ENCODE measurements around the gene LENG8. TPM values are rescaled to one million over a fixed set of nuclear protein-coding genes. Genes with fewer than 3 reads are reported as not detected.

LENG8 gene
- polyA plus RNA-seq, 1 donor from 2014 or later: 24.2 TPM

GRCh38 chr19:54451331-54451871, 2.4 kb downstream of the LENG8 start:
- H3K4me3 ChIP-seq (ENCODE audit: low read length): peak overlapping the region; percentile 81
- H4K20me1 ChIP-seq (ENCODE audit: insufficient read depth): peaks cover 12% of the 10 kb centered on the region
- no peak overlapping the region for H2AFZ ChIP-seq (ENCODE audit: low read depth, low read length)
- peak overlapping the region; percentile 16 for H3K9ac ChIP-seq (ENCODE audit: low read length)
- no peaks in the 10 kb centered on the region for H3K9me3 ChIP-seq (ENCODE audit: low read length)
- no peak overlapping the region for H3K4me2 ChIP-seq (ENCODE audit: low read length)
- no peaks in the 10 kb centered on the region for H3F3A ChIP-seq (ENCODE audit: insufficient read depth, low read length, poor library complexity, severe bottlenecking)
- peaks cover 10% of the 10 kb centered on the region for H3K36me3 ChIP-seq (ENCODE audit: insufficient read depth, low read length)
- H3K79me2 ChIP-seq (replicated peaks; ENCODE audit: insufficient read depth, low read length): peaks cover 47% of the 10 kb centered on the region
- no peak overlapping the region for H3K27ac ChIP-seq (ENCODE audit: low read length)
- TF ChIP-seq TAF1 (IDR thresholded peaks at IDR 0.05; ENCODE audit: low read depth) (no peak), REST (IDR thresholded peaks at IDR 0.05; ENCODE audit: borderline replicate concordance) (no peak), RAD21 (conservative IDR thresholded peaks at IDR 0.05) (no peak), MXI1 (conservative IDR thresholded peaks at IDR 0.05; ENCODE audit: poor library complexity, severe bottlenecking) (no peak), EZH2 (IDR thresholded peaks at IDR 0.05; ENCODE audit: borderline replicate concordance, insufficient read depth, low read length, poor library complexity, severe bottlenecking) (no peak), EP300 (conservative IDR thresholded peaks at IDR 0.05; ENCODE audit: poor library complexity, severe bottlenecking) (no peak), CTCF (IDR thresholded peaks at IDR 0.05; ENCODE audit: poor library complexity, severe bottlenecking) (no peak), POLR2AphosphoS5 (IDR thresholded peaks at IDR 0.05) (no peak), SMC3 (conservative IDR thresholded peaks at IDR 0.05; ENCODE audit: poor library complexity) (no peak)
- no peaks in the 10 kb centered on the region for H3K9me2 ChIP-seq (ENCODE audit: insufficient read depth, low read length)
- no peaks in the 10 kb centered on the region for H3K27me3 ChIP-seq (ENCODE audit: insufficient read depth, low read depth, low read length)

- Histone ChIP-seq H3F3A (ENCODE audit: insufficient read depth, low read length, poor library complexity, severe bottlenecking) (no peaks in the 10 kb centered on the region), H4K20me1 (ENCODE audit: insufficient read depth) (peaks cover 12% of the 10 kb centered on the region), H2AFZ (ENCODE audit: low read depth, low read length) (no peak overlapping the region), H3K9me2 (ENCODE audit: insufficient read depth, low read length) (no peaks in the 10 kb centered on the region), H3K27ac (ENCODE audit: low read length) (no peak overlapping the region), H3K27me3 (ENCODE audit: insufficient read depth, low read depth, low read length) (no peaks in the 10 kb centered on the region), H3K79me2 (replicated peaks; ENCODE audit: insufficient read depth, low read length) (peaks cover 43% of the 10 kb centered on the region), H3K36me3 (ENCODE audit: insufficient read depth, low read length) (peaks cover 10% of the 10 kb centered on the region), H3K9ac (ENCODE audit: low read length) (no peak overlapping the region), H3K9me3 (ENCODE audit: low read length) (no peaks in the 10 kb centered on the region), H3K4me2 (ENCODE audit: low read length) (no peak overlapping the region), H3K4me3 (ENCODE audit: low read length) (no peak overlapping the region)
- TF ChIP-seq MXI1 (conservative IDR thresholded peaks at IDR 0.05; ENCODE audit: poor library complexity, severe bottlenecking) (no peak), POLR2AphosphoS5 (IDR thresholded peaks at IDR 0.05) (no peak), RAD21 (conservative IDR thresholded peaks at IDR 0.05) (no peak), CTCF (IDR thresholded peaks at IDR 0.05; ENCODE audit: poor library complexity, severe bottlenecking) (no peak), TAF1 (IDR thresholded peaks at IDR 0.05; ENCODE audit: low read depth) (no peak), EZH2 (IDR thresholded peaks at IDR 0.05; ENCODE audit: borderline replicate concordance, insufficient read depth, low read length, poor library complexity, severe bottlenecking) (no peak), REST (IDR thresholded peaks at IDR 0.05; ENCODE audit: borderline replicate concordance) (no peak), SMC3 (conservative IDR thresholded peaks at IDR 0.05; ENCODE audit: poor library complexity) (no peak), EP300 (conservative IDR thresholded peaks at IDR 0.05; ENCODE audit: poor library complexity, severe bottlenecking) (no peak)
Observed at GRCh38 chr19:54451997-54452396, 3.0 kb downstream of the LENG8 start.
